ENCODE results near the gene PAX3.

DNA sequence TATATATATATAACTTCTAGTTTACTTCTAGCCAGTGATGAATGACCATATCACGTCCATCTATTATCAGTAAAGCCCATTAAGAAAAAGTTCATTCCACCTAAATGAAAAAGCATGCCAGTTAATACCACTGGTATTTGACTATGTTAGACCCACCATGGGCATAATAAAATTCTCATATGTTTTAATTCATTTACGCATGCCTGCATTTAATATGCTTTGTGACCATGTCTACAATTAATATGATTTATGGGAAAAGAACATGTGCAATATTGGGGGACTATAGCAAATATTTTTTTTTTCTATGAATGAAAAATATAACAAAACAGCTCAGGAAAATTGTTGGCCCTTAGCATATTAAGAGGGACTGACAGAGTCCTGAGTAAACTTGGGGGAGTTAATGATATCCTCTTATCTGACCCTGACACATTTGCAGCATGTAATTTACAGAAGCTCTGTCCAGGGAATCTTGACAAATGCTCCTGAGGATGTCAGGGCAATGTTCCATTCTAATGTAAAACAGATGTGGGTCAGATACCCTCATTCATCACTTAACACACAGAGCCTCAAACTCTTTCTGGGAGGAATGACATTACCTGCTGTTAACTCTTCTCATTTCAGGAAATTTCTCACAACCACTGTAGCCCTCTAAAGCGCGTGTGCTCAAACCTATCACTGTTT, 90.6 kb downstream of the PAX3 start:
- TF ChIP-seq, protein P1, sequence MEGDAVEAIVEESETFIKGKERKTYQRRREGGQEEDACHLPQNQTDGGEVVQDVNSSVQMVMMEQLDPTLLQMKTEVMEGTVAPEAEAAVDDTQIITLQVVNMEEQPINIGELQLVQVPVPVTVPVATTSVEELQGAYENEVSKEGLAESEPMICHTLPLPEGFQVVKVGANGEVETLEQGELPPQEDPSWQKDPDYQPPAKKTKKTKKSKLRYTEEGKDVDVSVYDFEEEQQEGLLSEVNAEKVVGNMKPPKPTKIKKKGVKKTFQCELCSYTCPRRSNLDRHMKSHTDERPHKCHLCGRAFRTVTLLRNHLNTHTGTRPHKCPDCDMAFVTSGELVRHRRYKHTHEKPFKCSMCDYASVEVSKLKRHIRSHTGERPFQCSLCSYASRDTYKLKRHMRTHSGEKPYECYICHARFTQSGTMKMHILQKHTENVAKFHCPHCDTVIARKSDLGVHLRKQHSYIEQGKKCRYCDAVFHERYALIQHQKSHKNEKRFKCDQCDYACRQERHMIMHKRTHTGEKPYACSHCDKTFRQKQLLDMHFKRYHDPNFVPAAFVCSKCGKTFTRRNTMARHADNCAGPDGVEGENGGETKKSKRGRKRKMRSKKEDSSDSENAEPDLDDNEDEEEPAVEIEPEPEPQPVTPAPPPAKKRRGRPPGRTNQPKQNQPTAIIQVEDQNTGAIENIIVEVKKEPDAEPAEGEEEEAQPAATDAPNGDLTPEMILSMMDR (IDR thresholded peaks at IDR 0.05; ENCODE audit: low read depth, low read length): no peak
- no peak for TF ChIP-seq EZH2phosphoT487 (IDR thresholded peaks at IDR 0.05; ENCODE audit: low read depth)

Measured in OCI-LY3 (cell line).